22Rv1 (cell line): ENCODE results near the gene TJP2.

ENCODE experiments used
- H3K27ac ChIP-seq: fragments of 450-650 bp; 2 replicates; pipeline ENCODE4 v1.5.1; 2017
- CTCF ChIP-seq: fragments of 450-650 bp; IDR thresholded peaks from 2 replicates; pipeline ENCODE4 v1.5.1; 2017; ENCODE audit warnings: mild to moderate bottlenecking
- ZFX ChIP-seq: fragments of 450-650 bp; IDR thresholded peaks from 2 replicates; pipeline ENCODE4 v1.6.1; 2017; ENCODE audit warnings: antibody characterized with exemption, borderline replicate concordance

TJP2 gene

GRCh38 chr9:69136779-69137178, 37.3 kb upstream of the TJP2 start:
- TF ChIP-seq ZFX (no peak), CTCF (no peak)
- no peak overlapping the region for H3K27ac ChIP-seq

GRCh38 chr9:69137311-69137710, 36.8 kb upstream of the TJP2 start:
- TF ChIP-seq ZFX (no peak), CTCF (no peak)
- H3K27ac ChIP-seq, result no peak overlapping the region

GRCh38 chr9:69139596-69139995, 34.5 kb upstream of the TJP2 start:
- no peak overlapping the region for H3K27ac ChIP-seq
- TF ChIP-seq ZFX, result no peak
- no peak for TF ChIP-seq CTCF

- no peak overlapping the region for H3K27ac ChIP-seq
- TF ChIP-seq ZFX (no peak), CTCF (no peak)
These were observed 33.8 kb upstream of the TJP2 start for GRCh38 chr9:69140123-69140735.

GRCh38 chr9:69141851-69142250, 32.2 kb upstream of the TJP2 start:
- no peak for TF ChIP-seq ZFX
- TF ChIP-seq CTCF, result no peak
- no peak overlapping the region for H3K27ac ChIP-seq

GRCh38 chr9:69143291-69143690, 30.8 kb upstream of the TJP2 start:
- TF ChIP-seq ZFX (no peak), CTCF (no peak)
- H3K27ac ChIP-seq, result no peak overlapping the region

GRCh38 chr9:69145144-69145715, 28.8 kb upstream of the TJP2 start:
- TF ChIP-seq ZFX, result no peak
- no peak for TF ChIP-seq CTCF
- no peak overlapping the region for H3K27ac ChIP-seq
